GM18873 (cell line): ENCODE measurements around the gene ZFR.

Source experiments
- ATAC-seq: cut with Tn5 transposase; IDR thresholded peaks from one replicate; pipeline ENCODE4 v1.9.1; 2021; ENCODE audit warnings: mild to moderate bottlenecking, moderate library complexity, moderate number of reproducible peaks; ENCODE audit not compliant: unreplicated experiment, low FRiP score

Gene ZFR

GRCh38 chr5:32444431-32445286, at the start of gene ZFR:
ZFR (minus strand) TSS chr5:32444740; CDS start chr5:32444658, 82 bp downstream.
- ATAC-seq, result peak; percentile 76

GRCh38 chr5:32490972-32491557, 46.5 kb upstream of the ZFR start:
- ATAC-seq, result no peak

- ATAC-seq, result no peak
Observed at GRCh38 chr5:32489791-32490562, 45.4 kb upstream of the ZFR start.

GRCh38 chr5:32487424-32487823, 42.9 kb upstream of the ZFR start:
- ATAC-seq, result no peak

GRCh38 chr5:32487008-32487407, 42.5 kb upstream of the ZFR start:
- ATAC-seq, result no peak

- no peak for ATAC-seq
Observed at GRCh38 chr5:32482193-32482592, 37.7 kb upstream of the ZFR start.

GRCh38 chr5:32479096-32479495, 34.6 kb upstream of the ZFR start:
- no peak for ATAC-seq

- ATAC-seq, result no peak
Observed at GRCh38 chr5:32476891-32477290, 32.4 kb upstream of the ZFR start.

- no peak for ATAC-seq
Observed at GRCh38 chr5:32475334-32476097, 31.0 kb upstream of the ZFR start.

- no peak for ATAC-seq
Observed at GRCh38 chr5:32474209-32474854, 29.8 kb upstream of the ZFR start.

- no peak for ATAC-seq
Observed at GRCh38 chr5:32473072-32473471, 28.5 kb upstream of the ZFR start.

- no peak for ATAC-seq
Observed at GRCh38 chr5:32471784-32472183, 27.2 kb upstream of the ZFR start.

GRCh38 chr5:32465076-32465475, 20.5 kb upstream of the ZFR start:
- ATAC-seq, result no peak

GRCh38 chr5:32462618-32463017, 18.1 kb upstream of the ZFR start:
- ATAC-seq, result no peak

- no peak for ATAC-seq
Observed at GRCh38 chr5:32461441-32462120, 17.0 kb upstream of the ZFR start.

- ATAC-seq, result no peak
Observed at GRCh38 chr5:32460702-32461101, 16.2 kb upstream of the ZFR start.

GRCh38 chr5:32458880-32459495, 14.4 kb upstream of the ZFR start:
- ATAC-seq, result no peak

GRCh38 chr5:32455311-32455710, 10.8 kb upstream of the ZFR start:
- ATAC-seq, result no peak

- ATAC-seq, result no peak
Observed at GRCh38 chr5:32454821-32455220, 10.3 kb upstream of the ZFR start.
